HEK293 (cell line): Measurements from ENCODE around the gene OR1G1.

Experiments
- CTCF ChIA-PET: fragments of 350-600 bp; formaldehyde crosslinking; extraction: SDS; loops from one replicate; lab custom pipeline; 2021; ENCODE audit warnings: antibody characterized with exemption; lab: Yijun Ruan, JAX
- POLR2A ChIA-PET: fragments of 300-600 bp; formaldehyde crosslinking; extraction: SDS; loops from one replicate; lab custom pipeline; 2020; ENCODE audit warnings: antibody characterized with exemption, inconsistent platforms; lab: Yijun Ruan, JAX
- H3K27ac ChIP-seq: fragments of 200-500 bp; sonication (Bioruptor generic); 2 replicates; pipeline ENCODE4 v1.5.1; 2014; ENCODE audit warnings: low read depth, low read length, control low read depth, inconsistent platforms; ENCODE audit errors: extremely low read depth
- H3K36me3 ChIP-seq, 2 experiments: fragments of 200-500 bp in 1 of 2; sonication (Bioruptor generic) in 1 of 2; 1 replicate in 1 of 2; 2 replicates in 1 of 2; pipeline ENCODE4 v1.5.1; 2014 to 2017; ENCODE audit warnings: inconsistent platforms in 2 of 2, low read length in 2 of 2; ENCODE audit not compliant: control insufficient read depth in 2 of 2, insufficient read depth in 1 of 2
- H3K4me1 ChIP-seq: fragments of 200-500 bp; sonication (Bioruptor generic); 2 replicates; pipeline ENCODE4 v1.5.1; 2014; ENCODE audit warnings: mild to moderate bottlenecking, low read length, inconsistent platforms; ENCODE audit not compliant: control insufficient read depth, insufficient read depth
- H3K4me3 ChIP-seq: 2 replicates; pipeline ENCODE4 v1.5.1; 2011; ENCODE audit warnings: low read depth, mild to moderate bottlenecking, control low read depth, low read length, moderate library complexity
- H3K9me3 ChIP-seq: fragments of 200-500 bp; sonication (Bioruptor generic); 2 replicates; pipeline ENCODE4 v1.5.1; 2014; ENCODE audit warnings: low read depth, low read length, inconsistent platforms; ENCODE audit not compliant: control insufficient read depth, insufficient read depth
- WT1 ChIP-seq: fragments of 450-650 bp; formaldehyde crosslinking; IDR thresholded peaks from 2 replicates; pipeline ENCODE4 v1.5.1; 2016; ENCODE audit warnings: missing biosample characterization, missing genetic modification characterization
- ZFHX2 ChIP-seq: fragments of 450-650 bp; formaldehyde crosslinking; conservative IDR thresholded peaks from 2 replicates; pipeline ENCODE4 v1.5.1; 2016; ENCODE audit warnings: missing biosample characterization, missing genetic modification characterization
- ZNF555 ChIP-seq: fragments of 450-650 bp; formaldehyde crosslinking; conservative IDR thresholded peaks from 2 replicates; pipeline ENCODE4 v1.5.1; 2017; ENCODE audit warnings: missing biosample characterization, mild to moderate bottlenecking, missing genetic modification characterization, inconsistent platforms
- ZNF629 ChIP-seq: fragments of 450-650 bp; formaldehyde crosslinking; IDR thresholded peaks from 2 replicates; pipeline ENCODE4 v1.5.1; 2017; ENCODE audit warnings: missing biosample characterization, missing genetic modification characterization

Gene OR1G1

GRCh38 chr17:3104322-3104721 is 23.0 kb downstream of the OR1G1 start, which contains the start of gene OR1D2:
Gene OR1D2 (minus strand): TSS chr17:3104422. CDS start chr17:3092996, 11,426 bp downstream.
- no peaks in the 10 kb centered on the region for H3K4me1 ChIP-seq
- TF ChIP-seq ZNF629 (tag by site-specific recombination): no peak
- TF ChIP-seq ZNF555 (tag by site-specific recombination): no peak
- TF ChIP-seq WT1 (tag by site-specific recombination): no peak
- no peak for TF ChIP-seq ZFHX2 (tag by site-specific recombination)
- H3K9me3 ChIP-seq: no peaks in the 10 kb centered on the region; the same call in 1 of the 2 replicates
- no peaks in the 10 kb centered on the region for H3K36me3 ChIP-seq
- H3K27ac ChIP-seq: no peak within 1 kb of the TSS
- H3K4me3 ChIP-seq: no peak within 1 kb of the TSS
- ChIA-PET CTCF (no interaction called here), POLR2A (no interaction called here)
